Mesenchymal stem cell (in vitro differentiated cells and primary cell): ENCODE results near the gene CEACAM16.

Experiments
- DNase-seq: peaks from one replicate; pipeline ENCODE4 v3.0.0-alpha.2; 2013
- H2AFZ ChIP-seq: one replicate; pipeline ENCODE4 v1.6.1; 2013; ENCODE audit warnings: low read depth, mild to moderate bottlenecking, control low read depth, inconsistent platforms, low read length, moderate library complexity
- H2AK5ac ChIP-seq: 2 replicates; pipeline ENCODE4 v1.6.1; 2013; ENCODE audit warnings: low read length, moderate library complexity, mild to moderate bottlenecking, inconsistent platforms; ENCODE audit not compliant: severe bottlenecking
- H2BK120ac ChIP-seq: one replicate; pipeline ENCODE4 v1.6.1; 2013; ENCODE audit warnings: low read depth, mild to moderate bottlenecking, inconsistent platforms, low read length, moderate library complexity
- H2BK12ac ChIP-seq, 2 experiments: one replicate each; pipeline ENCODE4 v1.6.1; 2013; ENCODE audit warnings: inconsistent platforms in 2 of 2, low read length in 2 of 2, mild to moderate bottlenecking in 2 of 2, moderate library complexity in 2 of 2, control low read depth in 1 of 2
- H2BK15ac ChIP-seq: one replicate; pipeline ENCODE4 v1.6.1; 2013; ENCODE audit warnings: mild to moderate bottlenecking, low read depth, inconsistent platforms; ENCODE audit not compliant: poor library complexity, severe bottlenecking
- H2BK5ac ChIP-seq: 2 replicates; pipeline ENCODE4 v1.6.1; 2013; ENCODE audit warnings: low read depth, mild to moderate bottlenecking, low read length, control low read depth, inconsistent platforms; ENCODE audit not compliant: poor library complexity, severe bottlenecking
- H3K14ac ChIP-seq, 2 experiments: one replicate each; pipeline ENCODE4 v1.6.1; 2013; ENCODE audit warnings: inconsistent platforms in 2 of 2, low read length in 2 of 2, control low read depth in 1 of 2, mild to moderate bottlenecking in 1 of 2, moderate library complexity in 1 of 2
- H3K18ac ChIP-seq, 2 experiments: one replicate each; pipeline ENCODE4 v1.6.1; 2013; ENCODE audit warnings: inconsistent platforms in 2 of 2, low read length in 2 of 2, control low read depth in 1 of 2, low read depth in 1 of 2, mild to moderate bottlenecking in 1 of 2
- H3K23ac ChIP-seq, 2 experiments: one replicate each; pipeline ENCODE4 v1.6.1; 2013; ENCODE audit warnings: inconsistent platforms in 2 of 2, low read length in 2 of 2, mild to moderate bottlenecking in 2 of 2, moderate library complexity in 2 of 2, control low read depth in 1 of 2
- H3K27ac ChIP-seq: 2 replicates; pipeline ENCODE4 v1.5.1; 2013; ENCODE audit warnings: mild to moderate bottlenecking, moderate library complexity, low read length, control low read depth, inconsistent platforms; ENCODE audit not compliant: poor library complexity, severe bottlenecking
- H3K27me3 ChIP-seq, 2 experiments: 2 replicates each; pipeline versions ENCODE4 v1.6.1 to v1.7.0; 2013; ENCODE audit warnings: low read length in 2 of 2, mild to moderate bottlenecking in 2 of 2, moderate library complexity in 2 of 2, control low read depth in 1 of 2, inconsistent platforms in 1 of 2; ENCODE audit not compliant: control insufficient read depth in 1 of 2, insufficient read depth in 1 of 2
- H3K36me3 ChIP-seq, 2 experiments: 2 replicates each; pipeline versions ENCODE4 v1.6.1 to v1.7.0; 2013; ENCODE audit warnings: low read length in 2 of 2, control low read depth in 1 of 2, inconsistent platforms in 1 of 2, low read depth in 1 of 2, mild to moderate bottlenecking in 1 of 2; ENCODE audit not compliant: insufficient read depth in 2 of 2, control insufficient read depth in 1 of 2
- H3K4ac ChIP-seq, 2 experiments: one replicate each; pipeline ENCODE4 v1.6.1; 2013; ENCODE audit warnings: inconsistent platforms in 2 of 2, low read length in 2 of 2, mild to moderate bottlenecking in 2 of 2, moderate library complexity in 2 of 2, control low read depth in 1 of 2, low read depth in 1 of 2
- H3K4me1 ChIP-seq: 2 replicates; pipeline ENCODE4 v1.6.1; 2013; ENCODE audit warnings: low read depth, low read length, control low read depth; ENCODE audit not compliant: control insufficient read depth, insufficient read depth
- H3K4me2 ChIP-seq: 2 replicates; pipeline ENCODE4 v1.6.1; 2013; ENCODE audit warnings: low read length, mild to moderate bottlenecking, inconsistent platforms; ENCODE audit not compliant: poor library complexity, severe bottlenecking
- H3K4me3 ChIP-seq, 2 experiments: 2 replicates each; pipeline versions ENCODE4 v1.5.1 to v1.7.0; 2013; ENCODE audit warnings: low read length in 2 of 2, mild to moderate bottlenecking in 2 of 2, control low read depth in 1 of 2, low read depth in 1 of 2; ENCODE audit not compliant: insufficient read depth in 1 of 2
- H3K79me1 ChIP-seq: replicated peaks from 2 replicates; pipeline ENCODE4 v1.6.1; 2013; ENCODE audit warnings: mild to moderate bottlenecking, control low read depth, low read length, inconsistent platforms; ENCODE audit not compliant: poor library complexity, severe bottlenecking
- H3K9ac ChIP-seq: 2 replicates; pipeline ENCODE4 v1.7.0; 2013; ENCODE audit warnings: mild to moderate bottlenecking, low read length, moderate library complexity
- H3K9me3 ChIP-seq: 2 replicates; pipeline ENCODE4 v1.7.0; 2013; ENCODE audit warnings: mild to moderate bottlenecking, low read length; ENCODE audit not compliant: control insufficient read depth
- H4K8ac ChIP-seq: one replicate; pipeline ENCODE4 v1.6.1; 2013; ENCODE audit warnings: inconsistent platforms, mild to moderate bottlenecking, low read length, moderate library complexity
- H4K91ac ChIP-seq: one replicate; pipeline ENCODE4 v1.6.1; 2013; ENCODE audit warnings: mild to moderate bottlenecking, low read length, inconsistent platforms
- WGBS: methylation state at CpG from one replicate; pipeline ENCODE4 v1.1.7; 2013; ENCODE audit warnings: mixed read lengths; 5-methylcytosine and 5-hydroxymethylcytosine counted together

CEACAM16 gene

DNA sequence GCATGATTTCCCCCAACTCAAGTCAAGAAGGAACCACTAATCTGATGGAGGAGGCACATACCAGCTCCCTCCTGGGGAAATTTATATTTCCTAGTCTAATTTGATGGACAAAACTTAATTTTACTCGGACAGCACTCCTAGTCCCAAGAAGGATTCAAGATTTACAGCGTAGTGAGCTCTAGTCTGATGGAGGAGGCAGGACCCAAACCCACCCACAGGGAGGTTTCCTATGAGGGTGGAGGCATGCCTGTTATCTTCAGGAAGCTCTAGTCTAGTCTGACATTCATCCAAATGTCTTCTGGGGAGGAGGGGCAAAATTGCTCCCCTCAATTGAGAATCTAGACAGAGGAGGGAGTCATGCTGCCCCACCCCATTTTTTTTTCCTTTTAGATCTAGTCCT is 39.2 kb downstream of the CEACAM16 start:
- Histone ChIP-seq H3K27me3 (no peaks in the 10 kb centered on the region), H2AFZ (no peak overlapping the region), H3K4me3 (no peak overlapping the region), H2BK5ac (no peak overlapping the region), H2AK5ac (no peak overlapping the region), H3K36me3 (no peaks in the 10 kb centered on the region), H2BK120ac (no peak overlapping the region), H4K8ac (no peak overlapping the region), H3K23ac (no peak overlapping the region), H3K9ac (peak overlapping the region; percentile 58), H3K27ac (no peak overlapping the region), H3K4me2 (no peak overlapping the region), H2BK12ac (peak overlapping the region; percentile 32 to 49), H3K9me3 (no peaks in the 10 kb centered on the region), H3K79me1 (no peaks in the 10 kb centered on the region), H4K91ac (no peak overlapping the region), H3K14ac (no peak overlapping the region), H2BK15ac (peak overlapping the region; percentile 60), H3K4me1 (peaks cover 24% of the 10 kb centered on the region), H3K4ac (peak overlapping the region in 1 of 2 experiments; percentile 24), H3K18ac (no peak overlapping the region)
- DNase-seq = no peak
- 94% methylated on average over 2 of the region's 2 CpGs for WGBS

DNA sequence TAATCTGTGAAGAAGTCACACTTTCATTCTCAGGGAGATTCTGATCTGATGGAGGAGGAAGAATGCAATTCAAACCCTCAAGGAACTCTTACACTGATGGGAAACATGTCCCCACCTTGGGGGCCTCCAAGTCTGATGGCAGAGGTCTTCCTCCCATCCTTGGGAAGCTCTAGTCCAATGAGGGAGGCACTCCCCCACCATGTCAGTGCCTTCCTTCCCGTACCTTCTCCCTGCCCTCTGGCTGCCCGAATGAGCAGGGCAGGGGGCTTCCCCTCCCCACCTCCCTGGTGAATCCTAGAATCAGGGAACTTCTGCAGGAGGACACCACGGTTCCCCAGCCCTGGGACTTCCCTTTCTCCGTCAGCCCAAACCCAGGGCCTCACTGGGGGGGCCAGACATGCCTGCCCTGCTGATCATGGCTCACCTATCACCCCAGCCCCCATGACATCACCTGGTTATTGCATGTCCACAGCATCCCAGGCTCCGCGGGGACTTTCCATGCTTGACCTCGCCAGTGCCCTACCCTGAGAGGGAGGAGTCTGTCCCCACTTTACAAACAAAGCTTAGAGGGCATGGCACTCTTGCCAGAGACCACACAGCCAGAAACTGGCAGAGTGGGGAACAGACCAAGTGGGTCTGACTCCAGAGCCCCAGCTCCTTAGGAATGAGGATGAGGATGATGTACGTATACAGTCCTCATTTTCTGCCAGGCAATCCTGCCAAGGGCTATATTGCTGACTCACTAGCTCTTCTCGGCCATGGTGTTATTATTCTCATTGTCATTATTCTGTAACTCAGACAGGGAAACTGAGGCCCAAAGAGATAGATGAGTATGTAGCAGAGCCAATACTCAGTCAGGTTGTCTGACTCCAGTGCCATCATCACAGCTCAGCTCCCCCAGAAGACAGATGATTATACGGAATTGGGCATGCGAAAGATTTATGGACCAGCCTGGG is 39.9 kb downstream of the CEACAM16 start:
- no peak overlapping the region for H3K4me2 ChIP-seq
- peak overlapping the region; percentile 20 to 47 for H3K4ac ChIP-seq
- H3K79me1 ChIP-seq = no peaks in the 10 kb centered on the region
- no peaks in the 10 kb centered on the region for H3K9me3 ChIP-seq
- H3K4me3 ChIP-seq = no peak overlapping the region
- H2BK12ac ChIP-seq = peak overlapping the region; percentile 59 to 98
- peak overlapping the region; percentile 6 for H2AK5ac ChIP-seq
- no peak overlapping the region for H2AFZ ChIP-seq
- no peaks in the 10 kb centered on the region for H3K36me3 ChIP-seq
- peak overlapping the region; percentile 4 for H4K8ac ChIP-seq
- no peak overlapping the region for H3K23ac ChIP-seq
- H3K14ac ChIP-seq = peak overlapping the region in 1 of 2 experiments; percentile 61
- H3K9ac ChIP-seq = peak overlapping the region; percentile 58
- peak overlapping the region; percentile 86 for H4K91ac ChIP-seq
- no peak overlapping the region for H2BK5ac ChIP-seq
- no peak overlapping the region for H2BK120ac ChIP-seq
- no peak overlapping the region for H3K27ac ChIP-seq
- WGBS = 84% methylated on average over 11 of the region's 11 CpGs
- H3K4me1 ChIP-seq = peaks cover 24% of the 10 kb centered on the region
- DNase-seq = peak; percentile 47
- peak overlapping the region; percentile 86 for H2BK15ac ChIP-seq
- peak overlapping the region; percentile 48 to 90 for H3K18ac ChIP-seq
- no peaks in the 10 kb centered on the region for H3K27me3 ChIP-seq

DNA sequence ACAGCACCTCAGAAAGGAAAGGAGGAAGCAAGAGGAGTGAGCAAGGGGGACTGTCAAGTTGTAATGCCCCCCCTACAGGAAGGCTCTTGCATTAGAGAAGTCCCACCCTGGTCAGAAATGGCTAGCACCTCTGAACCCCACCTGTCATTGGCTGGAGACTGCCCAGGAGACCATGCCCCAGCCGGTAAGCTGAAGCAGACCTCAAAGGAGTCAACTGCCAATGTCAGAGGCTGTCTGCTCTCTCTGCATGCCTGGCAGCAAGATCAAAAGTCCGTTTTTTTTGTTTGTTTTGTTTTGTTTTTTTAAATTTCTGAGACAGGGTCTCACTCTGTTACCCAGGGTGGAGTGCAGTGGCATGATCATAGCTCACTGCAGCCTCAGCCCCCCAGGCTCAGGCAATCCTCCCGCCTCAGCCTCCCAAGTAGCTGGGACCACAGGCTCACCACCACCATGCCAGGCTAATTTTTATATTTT is 41.4 kb downstream of the CEACAM16 start:
- Histone ChIP-seq H2BK15ac (peak overlapping the region; percentile 38), H3K9me3 (no peaks in the 10 kb centered on the region), H4K8ac (peak overlapping the region; percentile 29), H3K14ac (no peak overlapping the region), H3K23ac (no peak overlapping the region), H3K9ac (peak overlapping the region; percentile 11), H3K36me3 (no peaks in the 10 kb centered on the region), H2AK5ac (no peak overlapping the region), H3K27ac (no peak overlapping the region), H2AFZ (no peak overlapping the region), H3K18ac (peak overlapping the region in 1 of 2 experiments; percentile 75), H2BK120ac (peak overlapping the region; percentile 87), H2BK5ac (no peak overlapping the region), H3K79me1 (no peaks in the 10 kb centered on the region), H4K91ac (peak overlapping the region; percentile 84), H3K27me3 (no peaks in the 10 kb centered on the region), H2BK12ac (peak overlapping the region; percentile 4 to 75), H3K4me1 (peaks cover 30% of the 10 kb centered on the region), H3K4me2 (no peak overlapping the region), H3K4me3 (no peak overlapping the region), H3K4ac (peak overlapping the region in 1 of 2 experiments; percentile 81)
- peak; percentile 31 for DNase-seq
- 66% methylated on average over 3 of the region's 3 CpGs for WGBS

DNA sequence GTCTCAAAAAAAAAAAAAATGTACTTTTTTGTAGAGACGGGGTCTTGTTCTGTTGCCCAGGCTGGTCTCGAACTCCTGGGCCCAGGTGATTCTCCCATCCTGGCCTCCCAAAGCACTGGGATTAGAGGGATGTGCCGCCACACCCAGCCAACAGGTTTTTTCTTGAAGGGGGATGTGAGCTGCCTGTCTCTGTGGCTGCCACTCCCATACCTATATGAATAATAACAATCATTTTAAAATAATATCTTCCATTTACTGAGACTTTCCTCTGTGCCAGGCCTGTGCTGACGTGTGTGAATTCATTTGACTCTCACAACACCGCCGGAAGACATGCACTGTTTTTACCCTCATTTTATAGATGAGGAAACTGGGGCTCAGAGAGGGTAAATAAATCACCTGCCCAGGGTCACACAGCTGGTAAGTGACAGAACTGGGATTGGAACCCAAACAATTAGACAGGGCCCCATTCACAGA is 42.3 kb downstream of the CEACAM16 start:
- Histone ChIP-seq H2BK120ac (peak overlapping the region; percentile 39), H3K36me3 (no peaks in the 10 kb centered on the region), H3K27me3 (no peaks in the 10 kb centered on the region), H2AFZ (no peak overlapping the region), H3K4ac (peak overlapping the region in 1 of 2 experiments; percentile 84), H2BK15ac (no peak overlapping the region), H3K4me3 (no peak overlapping the region), H3K23ac (no peak overlapping the region), H3K4me1 (peaks cover 33% of the 10 kb centered on the region), H4K8ac (no peak overlapping the region), H2BK5ac (no peak overlapping the region), H4K91ac (peak overlapping the region; percentile 54), H3K79me1 (no peaks in the 10 kb centered on the region), H3K9me3 (no peaks in the 10 kb centered on the region), H2BK12ac (peak overlapping the region; percentile 22 to 88), H3K9ac (peak overlapping the region; percentile 81), H3K18ac (peak overlapping the region; percentile 34 to 77), H3K14ac (no peak overlapping the region), H3K27ac (peak overlapping the region; percentile 77), H2AK5ac (no peak overlapping the region), H3K4me2 (no peak overlapping the region)
- WGBS = 76% methylated on average over 5 of the region's 6 CpGs
- DNase-seq = peak; percentile 57
